Stimulated activated naive CD4-positive, alpha-beta T cell (primary cell): ENCODE results near the gene SLC8A3.

Experiments used
- DNase-seq, 6 experiments: peaks; one replicate each; lab custom pipeline; 2025; lab: John Stamatoyannopoulos, UW

SLC8A3 gene

DNA sequence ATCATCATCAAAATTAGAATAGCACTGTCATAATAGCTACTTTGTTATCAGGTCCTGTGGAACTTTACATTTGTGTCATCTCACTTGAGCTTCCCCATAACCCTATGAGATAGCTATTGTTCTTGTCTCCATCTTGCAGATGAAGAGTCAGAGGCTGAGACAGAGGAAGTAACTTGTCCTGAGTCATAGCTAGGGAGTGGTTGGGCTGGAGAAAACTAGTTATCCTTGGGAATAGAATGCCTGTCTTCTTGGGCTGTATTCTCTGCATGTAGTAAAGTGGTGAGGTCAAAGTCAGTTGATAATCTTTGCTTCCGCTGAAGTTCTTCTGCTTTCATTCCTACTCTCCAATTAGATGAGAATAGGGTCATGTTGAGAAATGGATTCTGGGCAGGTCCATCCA lies 192.5 kb downstream of the SLC8A3 start:
- DNase-seq = no peak
